Neural progenitor cell (in vitro differentiated cells): Measurements from ENCODE around the gene SLC9A5. TPM values are rescaled to one million over a fixed set of nuclear protein-coding genes. Genes with fewer than 3 reads are reported as not detected.

ENCODE experiments used
- DNase-seq: peaks from one replicate; pipeline ENCODE4 v3.0.0-alpha.2; 2016; ENCODE audit warnings: low spot score
- H2AFZ ChIP-seq: fragments of 200-600 bp; sonication (generic); replicated peaks from 2 replicates; pipeline ENCODE4 v1.6.1; 2016; ENCODE audit warnings: antibody characterized with exemption
- H3F3A ChIP-seq: fragments of 200-600 bp; sonication (generic); 2 replicates; pipeline ENCODE4 v1.6.1; 2016; ENCODE audit warnings: antibody characterized with exemption, low read depth
- H3K27ac ChIP-seq: fragments of 200-600 bp; sonication (generic); 2 replicates; pipeline ENCODE4 v1.5.1; 2016; ENCODE audit warnings: mild to moderate bottlenecking
- H3K27me3 ChIP-seq: fragments of 200-600 bp; sonication (generic); 2 replicates; pipeline ENCODE4 v1.6.1; 2016; ENCODE audit warnings: mild to moderate bottlenecking, moderate library complexity
- H3K36me3 ChIP-seq: fragments of 200-600 bp; sonication (generic); 2 replicates; pipeline ENCODE4 v1.5.1; 2016
- H3K4me1 ChIP-seq: fragments of 200-600 bp; sonication (generic); 2 replicates; pipeline ENCODE4 v1.6.1; 2016; ENCODE audit warnings: mixed run types
- H3K4me2 ChIP-seq: fragments of 200-600 bp; sonication (generic); 2 replicates; pipeline ENCODE4 v1.6.1; 2016
- H3K4me3 ChIP-seq: fragments of 200-600 bp; sonication (generic); 2 replicates; pipeline ENCODE4 v1.5.1; 2016
- H3K79me2 ChIP-seq: fragments of 200-600 bp; sonication (generic); 2 replicates; pipeline ENCODE4 v1.6.1; 2016; ENCODE audit warnings: low read depth
- H3K9ac ChIP-seq: fragments of 200-600 bp; sonication (generic); 2 replicates; pipeline ENCODE4 v1.6.1; 2016
- H3K9me3 ChIP-seq: fragments of 200-600 bp; sonication (generic); 2 replicates; pipeline ENCODE4 v1.5.1; 2016; ENCODE audit warnings: low read depth
- H4K20me1 ChIP-seq: fragments of 200-600 bp; sonication (generic); 2 replicates; pipeline ENCODE4 v1.6.1; 2016; ENCODE audit warnings: low read depth
- H3K27ac Mint-ChIP-seq: 3 replicates; pipeline ENCODE4 v1.8.0; 2021; ENCODE audit warnings: mixed read lengths
- H3K27me3 Mint-ChIP-seq: 2 replicates; pipeline ENCODE4 v1.8.0; 2022; ENCODE audit warnings: low read depth, mild to moderate bottlenecking, inconsistent platforms, moderate library complexity, mixed read lengths; ENCODE audit not compliant: insufficient read depth
- H3K36me3 Mint-ChIP-seq: 3 replicates; pipeline ENCODE4 v1.8.0; 2021; ENCODE audit warnings: mixed read lengths
- H3K4me1 Mint-ChIP-seq: 3 replicates; pipeline ENCODE4 v1.8.0; 2021; ENCODE audit warnings: mixed read lengths
- H3K4me3 Mint-ChIP-seq: 3 replicates; pipeline ENCODE4 v1.8.0; 2021; ENCODE audit warnings: mild to moderate bottlenecking, moderate library complexity, mixed read lengths
- H3K9me3 Mint-ChIP-seq: 3 replicates; pipeline ENCODE4 v1.8.0; 2020; ENCODE audit warnings: mixed read lengths
- CTCF ChIP-seq: fragments of 200-600 bp; sonication (generic); IDR thresholded peaks from 2 replicates; pipeline ENCODE4 v1.5.1; 2017; ENCODE audit warnings: antibody characterized with exemption, mild to moderate bottlenecking
- EZH2 ChIP-seq: fragments of 200-600 bp; sonication (generic); IDR thresholded peaks from 2 replicates; pipeline ENCODE4 v1.6.1; 2017; ENCODE audit warnings: antibody characterized with exemption, mild to moderate bottlenecking, moderate library complexity
- EZH2phosphoT487 ChIP-seq: fragments of 200-600 bp; sonication (generic); IDR thresholded peaks from 2 replicates; pipeline ENCODE4 v1.6.1; 2017; ENCODE audit warnings: antibody characterized with exemption
- total RNA-seq: library from RNA; depleted of rRNA; stranded (reverse); fragments of >200 nt; gene quantifications from 2 replicates; pipeline ENCODE4 v1.2.3, GENCODE V29; 2015; ENCODE audit warnings: low replicate concordance

The SLC9A5 gene
- total RNA-seq, 1 donor from 2014 or later: 2.5 TPM

- Mint-ChIP-seq H3K27ac (no peak overlapping the region), H3K4me3 (no peak overlapping the region), H3K27me3 (peaks cover 2% of the 10 kb centered on the region), H3K9me3 (no peaks in the 10 kb centered on the region), H3K4me1 (peaks cover 5% of the 10 kb centered on the region), H3K36me3 (no peaks in the 10 kb centered on the region)
- no peaks in the 10 kb centered on the region for H3K4me1 ChIP-seq
- H3K9ac ChIP-seq: peak overlapping the region; percentile 49
- no peak overlapping the region for H3K4me2 ChIP-seq
- H3K36me3 ChIP-seq: no peaks in the 10 kb centered on the region
- no peak overlapping the region for H3K4me3 ChIP-seq
- no peak overlapping the region for H2AFZ ChIP-seq
- no peaks in the 10 kb centered on the region for H3K79me2 ChIP-seq
- no peaks in the 10 kb centered on the region for H3K27me3 ChIP-seq
- no peaks in the 10 kb centered on the region for H3K9me3 ChIP-seq
- no peaks in the 10 kb centered on the region for H4K20me1 ChIP-seq
- TF ChIP-seq EZH2: no peak
- no peak for TF ChIP-seq CTCF
- TF ChIP-seq EZH2phosphoT487: no peak
- no peak overlapping the region for H3K27ac ChIP-seq
- no peak for DNase-seq
- no peaks in the 10 kb centered on the region for H3F3A ChIP-seq
Observed at GRCh38 chr16:67257486-67258160, 8.8 kb downstream of the SLC9A5 start.

- no peaks in the 10 kb centered on the region for H3K9me3 Mint-ChIP-seq
Observed at GRCh38 chr16:67258161-67258835, 9.5 kb downstream of the SLC9A5 start.

GRCh38 chr16:67259705-67260104, 10.9 kb downstream of the SLC9A5 start:
- Histone ChIP-seq H3K27me3 (no peaks in the 10 kb centered on the region), H3K27ac (no peak overlapping the region), H3K9ac (no peak overlapping the region), H3F3A (no peaks in the 10 kb centered on the region), H4K20me1 (no peaks in the 10 kb centered on the region), H3K9me3 (no peaks in the 10 kb centered on the region), H3K4me1 (no peaks in the 10 kb centered on the region), H2AFZ (no peak overlapping the region), H3K4me2 (no peak overlapping the region), H3K36me3 (no peaks in the 10 kb centered on the region), H3K4me3 (no peak overlapping the region), H3K79me2 (no peaks in the 10 kb centered on the region)
- Mint-ChIP-seq H3K27me3 (peaks cover 5% of the 10 kb centered on the region), H3K27ac (no peak overlapping the region), H3K36me3 (no peaks in the 10 kb centered on the region), H3K4me3 (no peak overlapping the region), H3K9me3 (no peaks in the 10 kb centered on the region), H3K4me1 (peaks cover 5% of the 10 kb centered on the region)
- no peak for DNase-seq
- no peak for TF ChIP-seq CTCF

More at GRCh38 chr16:67258161-67258835, 9.5 kb downstream of the SLC9A5 start:
- no peaks in the 10 kb centered on the region for H3K4me1 ChIP-seq
- DNase-seq: no peak
- no peak overlapping the region for H3K4me3 ChIP-seq
- H3K9ac ChIP-seq: peak overlapping the region; percentile 49
- no peak overlapping the region for H3K4me2 ChIP-seq
- H3K79me2 ChIP-seq: no peaks in the 10 kb centered on the region
- no peaks in the 10 kb centered on the region for H3K9me3 ChIP-seq
- Mint-ChIP-seq H3K27ac (no peak overlapping the region), H3K4me3 (no peak overlapping the region), H3K27me3 (peaks cover 4% of the 10 kb centered on the region), H3K4me1 (peaks cover 5% of the 10 kb centered on the region), H3K36me3 (no peaks in the 10 kb centered on the region)
- no peaks in the 10 kb centered on the region for H3K27me3 ChIP-seq
- TF ChIP-seq EZH2: no peak
- TF ChIP-seq CTCF: no peak
- no peak for TF ChIP-seq EZH2phosphoT487
- H3F3A ChIP-seq: no peaks in the 10 kb centered on the region
- H4K20me1 ChIP-seq: no peaks in the 10 kb centered on the region
- no peak overlapping the region for H3K27ac ChIP-seq
- no peak overlapping the region for H2AFZ ChIP-seq
- H3K36me3 ChIP-seq: no peaks in the 10 kb centered on the region
